Loucy (cell line): Measurements from ENCODE around the gene CTNNBL1.

ENCODE experiments used
- H2AFZ ChIP-seq: fragments of 200-600 bp; sonication (generic); 2 replicates; pipeline ENCODE4 v1.6.0; 2016; ENCODE audit warnings: antibody characterized with exemption, mild to moderate bottlenecking, low read length, moderate library complexity
- H3F3A ChIP-seq: fragments of 200-600 bp; 2 replicates; pipeline ENCODE4 v1.6.0; 2016; ENCODE audit warnings: antibody characterized with exemption, low read depth, mild to moderate bottlenecking
- H3K27me3 ChIP-seq: fragments of 200-600 bp; sonication (generic); 2 replicates; pipeline ENCODE4 v1.6.1; 2014; ENCODE audit warnings: low read length, mild to moderate bottlenecking; ENCODE audit not compliant: insufficient read depth, poor library complexity, severe bottlenecking
- H3K36me3 ChIP-seq: fragments of 200-600 bp; sonication (generic); 2 replicates; pipeline ENCODE4 v1.6.1; 2016; ENCODE audit warnings: low read length; ENCODE audit not compliant: insufficient read depth
- H3K4me1 ChIP-seq: fragments of 200-600 bp; sonication (generic); 2 replicates; pipeline ENCODE4 v1.5.1; 2014; ENCODE audit warnings: low read length, mild to moderate bottlenecking; ENCODE audit not compliant: insufficient read depth, poor library complexity, severe bottlenecking
- H3K4me2 ChIP-seq: fragments of 200-600 bp; sonication (generic); 2 replicates; pipeline ENCODE4 v1.6.0; 2014; ENCODE audit warnings: antibody characterized with exemption, low read length, low read depth, mild to moderate bottlenecking; ENCODE audit not compliant: poor library complexity, severe bottlenecking
- H3K4me3 ChIP-seq: fragments of 200-600 bp; sonication (generic); 2 replicates; pipeline ENCODE4 v1.5.1; 2014; ENCODE audit warnings: low read length, mild to moderate bottlenecking, mixed read lengths; ENCODE audit not compliant: poor library complexity, severe bottlenecking
- H3K79me2 ChIP-seq: fragments of 200-600 bp; sonication (generic); 2 replicates; pipeline ENCODE4 v1.6.1; 2014; ENCODE audit warnings: low read length; ENCODE audit not compliant: insufficient read depth
- H3K9ac ChIP-seq: fragments of 200-600 bp; sonication (generic); 2 replicates; pipeline ENCODE4 v1.6.0; 2014; ENCODE audit warnings: mild to moderate bottlenecking, low read depth, low read length, moderate library complexity; ENCODE audit not compliant: poor library complexity, severe bottlenecking
- H3K9me2 ChIP-seq: fragments of 200-600 bp; sonication (generic); replicated peaks from 2 replicates; pipeline ENCODE4 v1.6.1; 2016; ENCODE audit warnings: low read depth, low read length, mixed read lengths
- H3K9me3 ChIP-seq: fragments of 200-600 bp; sonication (generic); 2 replicates; pipeline ENCODE4 v1.6.1; 2014; ENCODE audit warnings: mild to moderate bottlenecking, antibody characterized with exemption, low read length, low read depth; ENCODE audit not compliant: insufficient read depth
- H4K20me1 ChIP-seq: fragments of 200-600 bp; sonication (generic); 2 replicates; pipeline ENCODE4 v1.6.0; 2014; ENCODE audit warnings: antibody characterized with exemption, low read length, mild to moderate bottlenecking; ENCODE audit not compliant: insufficient read depth, poor library complexity, severe bottlenecking
- CTCF ChIP-seq: fragments of 200-600 bp; sonication (generic); conservative IDR thresholded peaks from 2 replicates; pipeline ENCODE4 v1.5.1; 2014; ENCODE audit warnings: mild to moderate bottlenecking, antibody characterized with exemption, low read length
- EZH2phosphoT487 ChIP-seq: fragments of 200-600 bp; IDR thresholded peaks from 2 replicates; pipeline ENCODE4 v1.6.1; 2018; ENCODE audit warnings: antibody characterized with exemption, mild to moderate bottlenecking, moderate library complexity, borderline replicate concordance

CTNNBL1 gene

GRCh38 chr20:37786043-37786442, 92.2 kb downstream of the CTNNBL1 start:
- Histone ChIP-seq H2AFZ (no peak overlapping the region), H3K9me2 (no peaks in the 10 kb centered on the region), H3K79me2 (no peaks in the 10 kb centered on the region; the same call in 1 of the 2 replicates), H3K9me3 (no peaks in the 10 kb centered on the region), H3K4me1 (no peaks in the 10 kb centered on the region), H3F3A (no peaks in the 10 kb centered on the region), H3K4me2 (no peak overlapping the region), H3K9ac (no peak overlapping the region), H3K27me3 (no peaks in the 10 kb centered on the region), H3K36me3 (peaks cover 81% of the 10 kb centered on the region; the same call in 1 of the 2 replicates), H4K20me1 (no peaks in the 10 kb centered on the region), H3K4me3 (no peak overlapping the region)
- TF ChIP-seq CTCF (no peak), EZH2phosphoT487 (no peak)

GRCh38 chr20:37789408-37789807, 95.6 kb downstream of the CTNNBL1 start:
- Histone ChIP-seq H3F3A (no peaks in the 10 kb centered on the region), H3K9ac (no peak overlapping the region), H3K4me2 (no peak overlapping the region), H3K79me2 (no peaks in the 10 kb centered on the region; the same call in 1 of the 2 replicates), H3K4me1 (no peaks in the 10 kb centered on the region), H3K9me3 (no peaks in the 10 kb centered on the region), H3K9me2 (no peaks in the 10 kb centered on the region), H4K20me1 (no peaks in the 10 kb centered on the region), H2AFZ (no peak overlapping the region), H3K27me3 (no peaks in the 10 kb centered on the region), H3K36me3 (peaks cover 63% of the 10 kb centered on the region; the same call in 1 of the 2 replicates), H3K4me3 (no peak overlapping the region)
- TF ChIP-seq CTCF: no peak

- Histone ChIP-seq H2AFZ (no peak overlapping the region), H3K36me3 (peaks cover 54% of the 10 kb centered on the region; the same call in 1 of the 2 replicates), H3K9me2 (no peaks in the 10 kb centered on the region), H4K20me1 (no peaks in the 10 kb centered on the region), H3K27me3 (no peaks in the 10 kb centered on the region), H3F3A (no peaks in the 10 kb centered on the region), H3K79me2 (no peaks in the 10 kb centered on the region), H3K4me3 (no peak overlapping the region), H3K4me1 (no peaks in the 10 kb centered on the region), H3K4me2 (no peak overlapping the region), H3K9me3 (no peaks in the 10 kb centered on the region), H3K9ac (no peak overlapping the region)
- TF ChIP-seq EZH2phosphoT487 (no peak), CTCF (no peak)
Observed at GRCh38 chr20:37790900-37791299, 97.1 kb downstream of the CTNNBL1 start.
